A673 (cell line): ENCODE data around the gene SLC38A9. TPM values are rescaled to one million over a fixed set of nuclear protein-coding genes. Genes with fewer than 3 reads are reported as not detected.
"Not testable (repeated sequence)": the region's sequence is repeated elsewhere in the genome, so short reads cannot be mapped to it uniquely, and the experiment has no call there.

Experiments used
- BruUV-seq: library from RNA; stranded (reverse); fragments of 400-500 nt; replicated peaks from 2 replicates; lab custom pipeline; 2021; lab: Mats Ljungman, UMichigan
- CTCF ChIA-PET: fragments of 300-600 bp; sonication (Branson Sonifier 250); formaldehyde crosslinking; loops from one replicate; lab custom pipeline; 2022; ENCODE audit warnings: antibody characterized with exemption; lab: Charles Lee
- POLR2A ChIA-PET: fragments of 300-600 bp; sonication (Branson Sonifier 250); formaldehyde crosslinking; loops from one replicate; lab custom pipeline; 2022; ENCODE audit warnings: antibody characterized with exemption; ENCODE audit not compliant: low non-redundant PET; lab: Charles Lee
- DNase-seq: peaks from one replicate; pipeline ENCODE4 v3.0.0-alpha.2; 2015; ENCODE audit warnings: low spot score
- H3K27ac ChIP-seq: fragments of 200-600 bp; sonication (generic); 2 replicates; pipeline ENCODE4 v1.5.1; 2016; ENCODE audit warnings: mixed run types, low read depth, mild to moderate bottlenecking, mixed read lengths, antibody characterized with exemption, low read length; ENCODE audit not compliant: poor library complexity, severe bottlenecking
- H3K27me3 ChIP-seq: fragments of 200-600 bp; sonication (generic); replicated peaks from 2 replicates; pipeline ENCODE4 v1.6.1; 2017; ENCODE audit warnings: mixed run types, low read depth, mild to moderate bottlenecking, mixed read lengths, antibody characterized with exemption, low read length; ENCODE audit not compliant: insufficient read depth, poor library complexity
- H3K36me3 ChIP-seq: fragments of 200-600 bp; sonication (generic); 2 replicates; pipeline ENCODE4 v1.6.1; 2016; ENCODE audit warnings: mixed run types, mild to moderate bottlenecking, mixed read lengths, antibody characterized with exemption, low read length; ENCODE audit not compliant: insufficient read depth, poor library complexity, severe bottlenecking
- H3K4me1 ChIP-seq: fragments of 200-600 bp; sonication (generic); 2 replicates; pipeline ENCODE4 v1.6.1; 2017; ENCODE audit warnings: mixed run types, mild to moderate bottlenecking, mixed read lengths, antibody characterized with exemption, low read length; ENCODE audit not compliant: insufficient read depth, poor library complexity, severe bottlenecking
- H3K4me3 ChIP-seq: fragments of 200-600 bp; sonication (generic); 2 replicates; pipeline ENCODE4 v1.5.1; 2016; ENCODE audit warnings: low read depth, mixed run types, mild to moderate bottlenecking, mixed read lengths, low read length; ENCODE audit not compliant: poor library complexity, severe bottlenecking
- H3K9me3 ChIP-seq: fragments of 200-600 bp; sonication (generic); 2 replicates; pipeline ENCODE4 v1.6.1; 2016; ENCODE audit warnings: mixed run types, low read depth, mild to moderate bottlenecking, mixed read lengths, antibody characterized with exemption, low read length; ENCODE audit not compliant: poor library complexity, severe bottlenecking
- EZH2 ChIP-seq: fragments of 200-600 bp; sonication (generic); IDR thresholded peaks from 2 replicates; pipeline ENCODE4 v1.6.1; 2017; ENCODE audit warnings: borderline replicate concordance, low read depth, mild to moderate bottlenecking, mixed read lengths, antibody characterized with exemption, low read length; ENCODE audit not compliant: poor library complexity, severe bottlenecking
- intact Hi-C: fragments of 100-400 bp; cut with micrococcal nuclease; formaldehyde crosslinking; loops from one replicate; pipeline ENCODE4 v1.10.0; 2022; ENCODE audit not compliant: unreplicated experiment
- total RNA-seq: library from RNA; stranded (reverse); gene quantifications from 2 replicates; pipeline ENCODE4 v1.2.3, GENCODE V29; 2021
- TF ChIP-seq, protein P1 (sequence below): fragments of 300-800, 200-600 bp; sonication (generic); conservative IDR thresholded peaks from 2 replicates; pipeline ENCODE4 v1.5.1; 2017; ENCODE audit warnings: low read depth, mild to moderate bottlenecking, antibody characterized with exemption, low read length, moderate library complexity, mixed read lengths

Gene SLC38A9
- total RNA-seq, 1 experiment from 2014 or later: 22.1 TPM

GRCh38 chr5:55609413-55609812 lies 102.7 kb downstream of the SLC38A9 start:
- no peaks in the 10 kb centered on the region for H3K9me3 ChIP-seq
- peaks cover 6% of the 10 kb centered on the region for H3K4me1 ChIP-seq
- H3K36me3 ChIP-seq: no peaks in the 10 kb centered on the region
- DNase-seq: no peak
- TF ChIP-seq, protein P1, sequence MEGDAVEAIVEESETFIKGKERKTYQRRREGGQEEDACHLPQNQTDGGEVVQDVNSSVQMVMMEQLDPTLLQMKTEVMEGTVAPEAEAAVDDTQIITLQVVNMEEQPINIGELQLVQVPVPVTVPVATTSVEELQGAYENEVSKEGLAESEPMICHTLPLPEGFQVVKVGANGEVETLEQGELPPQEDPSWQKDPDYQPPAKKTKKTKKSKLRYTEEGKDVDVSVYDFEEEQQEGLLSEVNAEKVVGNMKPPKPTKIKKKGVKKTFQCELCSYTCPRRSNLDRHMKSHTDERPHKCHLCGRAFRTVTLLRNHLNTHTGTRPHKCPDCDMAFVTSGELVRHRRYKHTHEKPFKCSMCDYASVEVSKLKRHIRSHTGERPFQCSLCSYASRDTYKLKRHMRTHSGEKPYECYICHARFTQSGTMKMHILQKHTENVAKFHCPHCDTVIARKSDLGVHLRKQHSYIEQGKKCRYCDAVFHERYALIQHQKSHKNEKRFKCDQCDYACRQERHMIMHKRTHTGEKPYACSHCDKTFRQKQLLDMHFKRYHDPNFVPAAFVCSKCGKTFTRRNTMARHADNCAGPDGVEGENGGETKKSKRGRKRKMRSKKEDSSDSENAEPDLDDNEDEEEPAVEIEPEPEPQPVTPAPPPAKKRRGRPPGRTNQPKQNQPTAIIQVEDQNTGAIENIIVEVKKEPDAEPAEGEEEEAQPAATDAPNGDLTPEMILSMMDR: no peak
- no peak for TF ChIP-seq EZH2
- intact Hi-C loops: no loop called here
- no peak overlapping the region for H3K4me3 ChIP-seq
- BruUV-seq: no TSS peak
- H3K27ac ChIP-seq: no peak overlapping the region
- no peaks in the 10 kb centered on the region for H3K27me3 ChIP-seq
- POLR2A ChIA-PET: no interaction called here
- CTCF ChIA-PET: no interaction called here

DNA sequence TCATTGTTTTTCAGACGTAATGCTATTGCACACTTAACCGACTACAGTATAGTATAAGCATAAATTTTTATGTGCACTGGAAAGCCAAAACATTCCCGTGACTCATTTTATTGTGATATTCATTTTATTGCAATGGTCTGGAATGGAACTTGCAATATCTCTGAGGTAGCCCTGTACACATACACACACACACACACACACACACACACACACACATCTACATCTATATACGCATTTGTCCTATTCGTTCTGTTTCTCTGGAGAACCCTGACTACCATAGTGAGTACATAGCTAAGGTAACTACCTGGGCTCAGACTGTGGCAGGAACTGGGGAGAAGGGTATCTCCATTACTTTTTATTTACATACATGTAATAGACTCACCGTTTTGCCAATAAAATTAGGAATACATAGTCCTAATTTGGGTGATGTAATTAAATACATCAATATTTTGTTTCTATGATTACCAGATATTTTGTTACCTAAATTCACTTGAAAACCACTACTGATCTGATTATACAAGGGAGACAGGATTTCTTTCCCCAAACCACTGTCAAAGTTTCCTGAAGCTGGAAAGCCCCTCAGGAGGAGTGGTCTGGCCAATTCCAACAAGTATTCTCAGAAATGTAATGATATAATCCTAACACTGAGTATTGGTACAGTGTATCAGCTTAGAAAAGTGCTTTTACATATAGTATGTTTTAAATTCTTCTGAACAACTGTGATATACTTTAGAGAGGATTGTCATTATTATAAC lies 103.4 kb downstream of the SLC38A9 start:
- Histone ChIP-seq H3K27me3 (no peaks in the 10 kb centered on the region), H3K4me3 (no peak overlapping the region), H3K9me3 (no peaks in the 10 kb centered on the region), H3K36me3 (no peaks in the 10 kb centered on the region), H3K4me1 (peaks cover 12% of the 10 kb centered on the region), H3K27ac (no peak overlapping the region)
- intact Hi-C loops: no loop called here
- ChIA-PET CTCF (no interaction called here), POLR2A (no interaction called here)
- no peak for TF ChIP-seq EZH2
- DNase-seq: no peak
- no TSS peak for BruUV-seq

DNA sequence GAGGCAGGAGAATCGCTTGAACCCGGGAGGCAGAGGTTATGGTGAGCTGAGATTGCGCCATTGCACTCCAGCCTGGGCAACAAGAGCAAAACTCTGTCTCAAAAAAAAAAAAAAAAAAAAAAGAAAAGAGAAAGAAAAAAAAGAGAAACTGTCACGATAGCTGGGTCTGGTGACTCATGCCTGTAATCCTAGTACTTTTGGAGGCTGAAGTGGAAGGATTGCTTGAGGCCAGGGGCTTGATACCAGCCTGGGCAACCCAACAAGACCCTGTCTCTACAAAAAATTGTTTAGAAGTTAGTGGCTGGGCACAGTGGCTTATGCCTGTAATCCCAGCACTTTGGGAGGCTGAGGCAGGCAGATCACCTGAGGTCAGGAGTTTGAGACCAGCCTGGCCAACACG lies 104.8 kb downstream of the SLC38A9 start:
- CTCF ChIA-PET, H3K27ac ChIP-seq, BruUV-seq, H3K36me3 ChIP-seq, H3K27me3 ChIP-seq, H3K9me3 ChIP-seq, H3K4me3 ChIP-seq, DNase-seq, intact Hi-C loops, POLR2A ChIA-PET: not testable (repeated sequence)
- peaks cover 27% of the 10 kb centered on the region for H3K4me1 ChIP-seq

DNA sequence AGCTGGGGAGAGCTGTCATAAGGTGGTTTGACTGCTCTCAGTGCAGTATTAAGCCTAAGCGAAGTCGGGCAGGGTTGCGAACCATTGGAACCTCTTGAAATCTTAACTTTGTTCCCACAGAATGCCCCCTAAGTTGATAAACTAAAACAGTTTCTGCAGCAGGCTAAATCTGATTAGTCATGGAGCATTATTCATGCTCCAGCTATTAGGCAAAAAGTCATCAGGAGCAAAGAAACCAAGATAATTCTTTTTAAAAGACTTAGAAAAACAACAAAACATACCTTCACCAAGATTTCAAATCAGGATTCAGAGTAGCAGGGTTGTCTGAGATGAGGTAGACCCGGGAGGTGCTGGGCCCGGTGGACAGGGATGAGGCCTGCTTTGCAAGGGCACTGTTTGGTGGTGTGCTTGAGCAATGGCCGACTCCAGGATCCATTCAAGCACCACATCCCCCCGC lies 107.5 kb downstream of the SLC38A9 start:
- BruUV-seq: no TSS peak
- intact Hi-C loops: no loop called here
- CTCF ChIA-PET: no interaction called here

More for the DNA sequence above, 107.5 kb downstream of the SLC38A9 start:
- POLR2A ChIA-PET: no interaction called here
- H3K27me3 ChIP-seq: no peaks in the 10 kb centered on the region
- no peak for TF ChIP-seq EZH2
- TF ChIP-seq, protein P1: no peak
- no peaks in the 10 kb centered on the region for H3K36me3 ChIP-seq
- H3K27ac ChIP-seq: peak overlapping the region; percentile 60
- peaks cover 45% of the 10 kb centered on the region for H3K4me1 ChIP-seq
- DNase-seq: peak; percentile 48
- no peak overlapping the region for H3K4me3 ChIP-seq
- no peaks in the 10 kb centered on the region for H3K9me3 ChIP-seq
